ENCODE data around the gene F2.

F2 gene

GRCh38 chr11:46711303-46711702 lies 7.7 kb upstream of the F2 start:
- TF ChIP-seq REST (IDR thresholded peaks at IDR 0.05; ENCODE audit: insufficient read depth in 1 of 2, low read depth in 2 of 2, low read length in 2 of 2) (no peak), TAF1 (IDR thresholded peaks at IDR 0.05; ENCODE audit: borderline replicate concordance, insufficient read depth, low read length) (no peak), FOXP2 (optimal IDR thresholded peaks at IDR 0.05; ENCODE audit: borderline replicate concordance, extremely low read depth, extremely low read length, insufficient read depth) (no peak), POLR2AphosphoS5 (IDR thresholded peaks at IDR 0.05; ENCODE audit: low read depth, low read length) (no peak), SIN3A (IDR thresholded peaks at IDR 0.05; ENCODE audit: borderline replicate concordance, insufficient read depth, low read length) (no peak)

- TF ChIP-seq TAF1 (IDR thresholded peaks at IDR 0.05; ENCODE audit: borderline replicate concordance, insufficient read depth, low read length) (no peak), REST (IDR thresholded peaks at IDR 0.05; ENCODE audit: insufficient read depth in 1 of 2, low read depth in 2 of 2, low read length in 2 of 2) (no peak), FOXP2 (optimal IDR thresholded peaks at IDR 0.05; ENCODE audit: borderline replicate concordance, extremely low read depth, extremely low read length, insufficient read depth) (no peak), POLR2AphosphoS5 (IDR thresholded peaks at IDR 0.05; ENCODE audit: low read depth, low read length) (no peak), SIN3A (IDR thresholded peaks at IDR 0.05; ENCODE audit: borderline replicate concordance, insufficient read depth, low read length) (no peak)
These were observed 6.0 kb upstream of the F2 start for GRCh38 chr11:46712874-46713576.

GRCh38 chr11:46718155-46719019 lies 626 bp upstream of the F2 start:
- TF ChIP-seq REST (IDR thresholded peaks at IDR 0.05; ENCODE audit: insufficient read depth in 1 of 2, low read depth in 2 of 2, low read length in 2 of 2) (no peak), POLR2AphosphoS5 (IDR thresholded peaks at IDR 0.05; ENCODE audit: low read depth, low read length) (peak; percentile 50; the same call in 1 of the 2 replicates), TAF1 (IDR thresholded peaks at IDR 0.05; ENCODE audit: borderline replicate concordance, insufficient read depth, low read length) (no peak), FOXP2 (optimal IDR thresholded peaks at IDR 0.05; ENCODE audit: borderline replicate concordance, extremely low read depth, extremely low read length, insufficient read depth) (no peak), SIN3A (IDR thresholded peaks at IDR 0.05; ENCODE audit: borderline replicate concordance, insufficient read depth, low read length) (no peak)

- TF ChIP-seq POLR2AphosphoS5 (IDR thresholded peaks at IDR 0.05; ENCODE audit: low read depth, low read length) (no peak), FOXP2 (optimal IDR thresholded peaks at IDR 0.05; ENCODE audit: borderline replicate concordance, extremely low read depth, extremely low read length, insufficient read depth) (no peak), SIN3A (IDR thresholded peaks at IDR 0.05; ENCODE audit: borderline replicate concordance, insufficient read depth, low read length) (no peak), TAF1 (IDR thresholded peaks at IDR 0.05; ENCODE audit: borderline replicate concordance, insufficient read depth, low read length) (no peak), REST (IDR thresholded peaks at IDR 0.05; ENCODE audit: insufficient read depth in 1 of 2, low read depth in 2 of 2, low read length in 2 of 2) (no peak)
These were observed 668 bp downstream of the F2 start for GRCh38 chr11:46719543-46720218.

Data from PFSK-1 (cell line).